T-cell (primary cell): ENCODE data around the gene MCM3AP. TPM values are rescaled to one million over a fixed set of nuclear protein-coding genes. Genes with fewer than 3 reads are reported as not detected.

Source experiments
- ATAC-seq, 4 experiments: fragments of 200-7000 bp in 3 of 4; fragments of 150-1000 bp in 1 of 4; cut with Tn5 transposase; replicated peaks in 1 of 4; 1 replicate in 3 of 4; 2 replicates in 1 of 4; pipeline ENCODE4 v1.10.0; 2021; ENCODE audit warnings: moderate library complexity in 3 of 4, mild to moderate bottlenecking in 2 of 4, moderate number of reproducible peaks in 1 of 4
- CTCF ChIA-PET, 2 donors: fragments of 300-600 bp; sonication (Branson Sonifier 250); formaldehyde crosslinking; loops; one replicate each; lab custom pipeline; 2022; ENCODE audit warnings: antibody characterized with exemption in 2 of 2; lab: Charles Lee
- POLR2A ChIA-PET, 2 donors: fragments of 300-600 bp; sonication (Branson Sonifier 250); formaldehyde crosslinking; loops; one replicate each; lab custom pipeline; 2022; ENCODE audit warnings: antibody characterized with exemption in 2 of 2; lab: Charles Lee
- DNase-seq, 35 experiments: peaks; one replicate each; pipeline versions ENCODE4 v3.0.0 to v3.0.0-alpha.2; 2013 to 2023
- H3K27ac ChIP-seq: one replicate; pipeline ENCODE4 v1.5.1; 2013; ENCODE audit warnings: low read length
- H3K27me3 ChIP-seq, 2 experiments: replicated peaks in 1 of 2; 1 replicate in 1 of 2; 2 replicates in 1 of 2; pipeline versions ENCODE4 v1.6.1 to v1.7.0; 2013; ENCODE audit warnings: low read length in 1 of 2, mixed read lengths in 1 of 2; ENCODE audit not compliant: control insufficient read depth in 2 of 2, insufficient read depth in 2 of 2; ENCODE audit errors: extremely low read depth in 1 of 2
- H3K36me3 ChIP-seq, 2 donors: 1 replicate in 1 of 2; 2 replicates in 1 of 2; pipeline versions ENCODE4 v1.6.1 to v1.7.0; 2013; ENCODE audit warnings: low read length in 1 of 2; ENCODE audit not compliant: control insufficient read depth in 2 of 2, insufficient read depth in 1 of 2; ENCODE audit errors: extremely low read depth in 1 of 2
- H3K4me1 ChIP-seq, 2 experiments: 1 replicate in 1 of 2; 2 replicates in 1 of 2; pipeline versions ENCODE4 v1.6.1 to v1.7.0; 2013; ENCODE audit warnings: low read length in 2 of 2, mixed read lengths in 1 of 2; ENCODE audit not compliant: insufficient read depth in 2 of 2, control insufficient read depth in 1 of 2; ENCODE audit errors: extremely low read depth in 1 of 2
- H3K4me3 ChIP-seq, 2 donors: 1 replicate in 1 of 2; 2 replicates in 1 of 2; pipeline versions ENCODE4 v1.5.1 to v1.7.0; 2013; ENCODE audit warnings: mild to moderate bottlenecking in 2 of 2, low read length in 1 of 2, moderate library complexity in 1 of 2; ENCODE audit not compliant: control insufficient read depth in 1 of 2; ENCODE audit errors: extremely low read depth in 1 of 2
- H3K9me3 ChIP-seq: 2 replicates; pipeline ENCODE4 v1.7.0; 2013
- H3K27ac Mint-ChIP-seq, 2 donors: one replicate each; pipeline ENCODE4 v1.8.0; 2020 to 2021; ENCODE audit warnings: mild to moderate bottlenecking in 2 of 2, mixed read lengths in 2 of 2
- H3K27me3 Mint-ChIP-seq, 2 donors: one replicate each; pipeline ENCODE4 v1.8.0; 2021 to 2022; ENCODE audit warnings: mixed read lengths in 2 of 2
- H3K36me3 Mint-ChIP-seq: one replicate; pipeline ENCODE4 v1.8.0; 2021; ENCODE audit warnings: mixed read lengths
- H3K4me1 Mint-ChIP-seq, 3 donors: one replicate each; pipeline ENCODE4 v1.8.0; 2020 to 2022; ENCODE audit warnings: mixed read lengths in 3 of 3, mild to moderate bottlenecking in 1 of 3
- H3K4me3 Mint-ChIP-seq, 3 donors: one replicate each; pipeline ENCODE4 v1.8.0; 2020 to 2022; ENCODE audit warnings: mild to moderate bottlenecking in 3 of 3, mixed read lengths in 3 of 3, moderate library complexity in 3 of 3
- H3K9me3 Mint-ChIP-seq, 3 donors: one replicate each; pipeline ENCODE4 v1.8.0; 2020 to 2022; ENCODE audit warnings: mixed read lengths in 3 of 3
- WGBS: methylation state at CpG from one replicate; pipeline ENCODE4 v1.1.5; 2013; ENCODE audit warnings: missing lambda C conversion rate; ENCODE audit not compliant: insufficient coverage; 5-methylcytosine and 5-hydroxymethylcytosine counted together
- total RNA-seq, 35 experiments: library from RNA in 6 of 35; stranded (reverse) in 6 of 35; fragments of 120-200 nt in 1 of 35; gene quantifications; one replicate each; pipeline versions ENCODE4 v1.2.1 to v1.2.4 and lab custom pipeline; 2013 to 2026

The MCM3AP gene
- total RNA-seq, 5 donors from 2014 or later (not counting 1 experiment from before 2014, with no cell fraction given): 126 to 180 (median 166) TPM

DNA sequence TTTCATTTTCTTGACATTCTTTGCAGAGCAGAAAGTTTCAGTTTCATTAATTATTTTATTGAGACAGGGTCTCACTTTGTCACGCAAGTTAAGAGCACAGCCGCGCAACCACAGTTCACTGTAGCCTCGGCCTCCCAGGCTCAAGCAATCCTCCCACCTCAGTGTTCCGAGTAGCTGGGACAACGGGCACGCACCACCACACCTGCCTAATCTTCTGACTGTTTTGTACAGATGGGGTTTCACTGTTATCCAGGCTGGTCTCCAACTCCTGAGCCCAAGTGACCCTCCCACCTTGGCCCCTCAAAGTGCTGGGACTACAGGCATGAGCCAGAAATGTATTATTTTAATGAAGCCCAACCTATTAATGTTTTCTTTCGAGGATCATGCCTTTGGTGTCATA lies 98.2 kb downstream of the MCM3AP start:
- CTCF ChIA-PET: no interaction called here
- H3K27ac Mint-ChIP-seq: no peak overlapping the region
- H3K4me1 Mint-ChIP-seq: peaks cover 6 to 12% (median 11%) of the 10 kb centered on the region in 3 donors
- H3K4me3 Mint-ChIP-seq: no peak overlapping the region
- peaks cover 0 to 18% of the 10 kb centered on the region in 2 experiments for H3K4me1 ChIP-seq
- H3K27me3 ChIP-seq: peaks cover 0 to 18% of the 10 kb centered on the region in 2 experiments
- DNase-seq (no peak), ATAC-seq (no peak)
- WGBS: 100% methylated on average over 2 of the region's 8 CpGs
- no peaks in the 10 kb centered on the region for H3K9me3 Mint-ChIP-seq
- POLR2A ChIA-PET: no interaction called here
- H3K27ac ChIP-seq: no peak overlapping the region
- H3K36me3 Mint-ChIP-seq: no peaks in the 10 kb centered on the region
- peaks cover 0 to 5% of the 10 kb centered on the region in 2 donors for H3K27me3 Mint-ChIP-seq
- no peaks in the 10 kb centered on the region for H3K9me3 ChIP-seq
- H3K4me3 ChIP-seq: no peak overlapping the region
- H3K36me3 ChIP-seq: peaks cover under 1 to 3% of the 10 kb centered on the region in 2 donors

GRCh38 chr21:46185716-46186115 lies 99.7 kb downstream of the MCM3AP start:
- Mint-ChIP-seq H3K9me3 (no peaks in the 10 kb centered on the region), H3K4me1 (peaks cover 6 to 12% (median 11%) of the 10 kb centered on the region in 3 donors), H3K27ac (no peak overlapping the region), H3K4me3 (no peak overlapping the region), H3K27me3 (peaks cover 0 to 5% of the 10 kb centered on the region in 2 donors), H3K36me3 (no peaks in the 10 kb centered on the region)
- no CpG with 5 or more reads among the region's 7 CpGs for WGBS
- peaks cover 0 to 24% of the 10 kb centered on the region in 2 experiments for H3K27me3 ChIP-seq
- peaks cover 0 to 3% of the 10 kb centered on the region in 2 donors for H3K36me3 ChIP-seq
- H3K4me1 ChIP-seq: peaks cover 0 to 18% of the 10 kb centered on the region in 2 experiments
- no peak for ATAC-seq
- ChIA-PET CTCF (no interaction called here), POLR2A (no interaction called here)
- no peak overlapping the region for H3K27ac ChIP-seq
- H3K4me3 ChIP-seq: no peak overlapping the region
- DNase-seq: no peak
- no peaks in the 10 kb centered on the region for H3K9me3 ChIP-seq

Other genes with a start within 250 kb of the MCM3AP start
- 10 to 100 TPM; 33.8 to 85.2 (median 60.7) TPM for gene COL6A2, start 187.5 kb downstream of the MCM3AP start, total RNA-seq
- 1 to 10 TPM in 3 of 5 donors, under 1 TPM in 1, not detected in 1; 0.95 to 6.1 (median 2.5) TPM for gene FTCD, start 130.0 kb downstream of the MCM3AP start, total RNA-seq
- 10 to 100 TPM in 3 of 5 donors, 1 to 10 TPM in 2; 1.4 to 22.8 (median 12.5) TPM for gene SPATC1L, start 101.2 kb downstream of the MCM3AP start, total RNA-seq
- 10 to 100 TPM; 41.3 to 63.0 (median 49.4) TPM for gene LSS, start 56.8 kb downstream of the MCM3AP start, total RNA-seq
- 10 to 100 TPM; 10.0 to 21.2 (median 19.3) TPM for gene YBEY, start 731 bp upstream of the MCM3AP start, total RNA-seq
- gene C21orf58, start 38.3 kb upstream of the MCM3AP start, total RNA-seq: 1 to 10 TPM; 3.9 to 9.2 (median 8.3) TPM
- 10 to 100 TPM; 52.8 to 65.0 (median 58.6) TPM for gene PCNT, start 38.5 kb upstream of the MCM3AP start, total RNA-seq
- 100 to 1,000 TPM; 113 to 132 (median 128) TPM for gene DIP2A, start 173.3 kb upstream of the MCM3AP start, total RNA-seq